ENCODE data around the gene ZNF316.

ZNF316 gene

GRCh38 chr7:6589829-6590644, 47.1 kb upstream of the ZNF316 start, which contains the start of gene INTS15:
INTS15 (plus strand) TSS chr7:6590021; CDS start chr7:6590284, 263 bp downstream.
- peak within 1 kb of the TSS; percentile 99 for H2AFZ ChIP-seq (ENCODE audit: low read length)
- H3K18ac ChIP-seq (ENCODE audit: low read length), result peak within 1 kb of the TSS; percentile 97
- H2BK12ac ChIP-seq (ENCODE audit: low read length), result no peak within 1 kb of the TSS
- peak within 1 kb of the TSS; percentile 98 for H3K9ac ChIP-seq (ENCODE audit: low read depth, low read length, poor library complexity)
- no CpG with 5 or more reads among the region's 107 CpGs for WGBS, 2 donors (ENCODE audit: extremely low coverage in 2 of 2, insufficient read length in 2 of 2, insufficient replicate concordance in 1 of 2)
- peak within 1 kb of the TSS; percentile 56 for H3K14ac ChIP-seq (ENCODE audit: low read length)
- no peak within 1 kb of the TSS for H4K8ac ChIP-seq (ENCODE audit: low read depth, low read length)
- peak within 1 kb of the TSS; percentile 83 for H3K27ac ChIP-seq (replicated peaks; ENCODE audit: low read length)
- H3K4ac ChIP-seq (ENCODE audit: low read length), result no peak within 1 kb of the TSS
- peak within 1 kb of the TSS; percentile 98 to 99 for H3K4me3 ChIP-seq (ENCODE audit: low read length in 2 of 2)
- H3K27me3 ChIP-seq (ENCODE audit: control insufficient read depth in 3 of 3, insufficient read depth in 3 of 3, low read depth in 1 of 3, low read length in 3 of 3), result peaks cover 0 to 4% (median 0%) of the 10 kb centered on the region in 3 experiments
- no peak within 1 kb of the TSS for H4K91ac ChIP-seq (ENCODE audit: low read depth, low read length, poor library complexity)
- H2BK15ac ChIP-seq (ENCODE audit: low read length), result peak within 1 kb of the TSS; percentile 75
- H3K23ac ChIP-seq (ENCODE audit: low read depth, low read length, poor library complexity), result peak within 1 kb of the TSS; percentile 99
- no peak within 1 kb of the TSS for H2BK120ac ChIP-seq (ENCODE audit: low read depth, low read length)
- no peaks in the 10 kb centered on the region for H3K9me3 ChIP-seq (replicated peaks in 1 of 2; ENCODE audit: control insufficient read depth in 2 of 2, insufficient read depth in 1 of 2, low read depth in 1 of 2, low read length in 2 of 2)
- H3K79me1 ChIP-seq (ENCODE audit: low read depth, low read length), result peaks cover 3% of the 10 kb centered on the region
- H2AK5ac ChIP-seq (ENCODE audit: low read depth, low read length), result peak within 1 kb of the TSS; percentile 37
- H3K4me2 ChIP-seq (ENCODE audit: insufficient read depth, low read length, poor library complexity, severe bottlenecking), result peak within 1 kb of the TSS; percentile 89
- H3K4me1 ChIP-seq (ENCODE audit: control insufficient read depth in 2 of 2, insufficient read depth in 1 of 2, low read depth in 1 of 2, low read length in 2 of 2), result peaks cover 3 to 6% of the 10 kb centered on the region in 2 donors
- DNase-seq (ENCODE audit: low spot score), result peak; percentile 83
- peaks cover 26 to 67% of the 10 kb centered on the region in 2 donors for H3K36me3 ChIP-seq (replicated peaks in 1 of 2; ENCODE audit: control insufficient read depth in 2 of 2, insufficient read depth in 2 of 2, low read length in 2 of 2)
- peak within 1 kb of the TSS; percentile 24 for H2BK5ac ChIP-seq (ENCODE audit: low read length)

- peaks cover 29 to 69% of the 10 kb centered on the region in 2 donors for H3K36me3 ChIP-seq (replicated peaks in 1 of 2; ENCODE audit: control insufficient read depth in 2 of 2, insufficient read depth in 2 of 2, low read length in 2 of 2)
Measured at GRCh38 chr7:6590645-6591110, 46.4 kb upstream of the ZNF316 start.

GRCh38 chr7:6600093-6600492, 37.0 kb upstream of the ZNF316 start:
- H2BK120ac ChIP-seq (ENCODE audit: low read depth, low read length), result no peak overlapping the region
- H4K8ac ChIP-seq (ENCODE audit: low read depth, low read length), result no peak overlapping the region
- H4K91ac ChIP-seq (ENCODE audit: low read depth, low read length, poor library complexity), result no peak overlapping the region
- no peak for DNase-seq (ENCODE audit: low spot score)
- H3K36me3 ChIP-seq (replicated peaks in 1 of 2; ENCODE audit: control insufficient read depth in 2 of 2, insufficient read depth in 2 of 2, low read length in 2 of 2), result peaks cover 46 to 93% of the 10 kb centered on the region in 2 donors
- no peaks in the 10 kb centered on the region for H3K27me3 ChIP-seq (ENCODE audit: control insufficient read depth in 3 of 3, insufficient read depth in 3 of 3, low read depth in 1 of 3, low read length in 3 of 3)
- H3K9ac ChIP-seq (ENCODE audit: low read depth, low read length, poor library complexity), result no peak overlapping the region
- H3K4me1 ChIP-seq (ENCODE audit: control insufficient read depth in 2 of 2, insufficient read depth in 1 of 2, low read depth in 1 of 2, low read length in 2 of 2), result no peaks in the 10 kb centered on the region
- H2AK5ac ChIP-seq (ENCODE audit: low read depth, low read length), result no peak overlapping the region
- no peaks in the 10 kb centered on the region for H3K9me3 ChIP-seq (replicated peaks in 1 of 2; ENCODE audit: control insufficient read depth in 2 of 2, insufficient read depth in 1 of 2, low read depth in 1 of 2, low read length in 2 of 2)
- H3K4ac ChIP-seq (ENCODE audit: low read length), result no peak overlapping the region
- H2BK15ac ChIP-seq (ENCODE audit: low read length), result no peak overlapping the region
- H3K4me2 ChIP-seq (ENCODE audit: insufficient read depth, low read length, poor library complexity, severe bottlenecking), result no peak overlapping the region
- no peak overlapping the region for H3K18ac ChIP-seq (ENCODE audit: low read length)
- no peak overlapping the region for H3K27ac ChIP-seq (replicated peaks; ENCODE audit: low read length)
- no peak overlapping the region for H3K14ac ChIP-seq (ENCODE audit: low read length)
- no peak overlapping the region for H3K4me3 ChIP-seq (ENCODE audit: low read length in 2 of 2)
- no CpG with 5 or more reads among the region's 15 CpGs for WGBS, 2 donors (ENCODE audit: extremely low coverage in 2 of 2, insufficient read length in 2 of 2, insufficient replicate concordance in 1 of 2)
- H2BK12ac ChIP-seq (ENCODE audit: low read length), result no peak overlapping the region
- H3K23ac ChIP-seq (ENCODE audit: low read depth, low read length, poor library complexity), result no peak overlapping the region
- peaks cover 2% of the 10 kb centered on the region for H3K79me1 ChIP-seq (ENCODE audit: low read depth, low read length)
- H2BK5ac ChIP-seq (ENCODE audit: low read length), result no peak overlapping the region
- no peak overlapping the region for H2AFZ ChIP-seq (ENCODE audit: low read length)

More at GRCh38 chr7:6590645-6591110, 46.4 kb upstream of the ZNF316 start:
- H3K4ac ChIP-seq (ENCODE audit: low read length), result no peak overlapping the region
- no peak overlapping the region for H2BK120ac ChIP-seq (ENCODE audit: low read depth, low read length)
- no peak overlapping the region for H3K27ac ChIP-seq (replicated peaks; ENCODE audit: low read length)
- no peak overlapping the region for H4K91ac ChIP-seq (ENCODE audit: low read depth, low read length, poor library complexity)
- H3K4me2 ChIP-seq (ENCODE audit: insufficient read depth, low read length, poor library complexity, severe bottlenecking), result peak overlapping the region; percentile 89
- H3K14ac ChIP-seq (ENCODE audit: low read length), result no peak overlapping the region
- H2BK12ac ChIP-seq (ENCODE audit: low read length), result no peak overlapping the region
- H3K4me1 ChIP-seq (ENCODE audit: control insufficient read depth in 2 of 2, insufficient read depth in 1 of 2, low read depth in 1 of 2, low read length in 2 of 2), result peaks cover 3 to 6% of the 10 kb centered on the region in 2 donors
- peak overlapping the region; percentile 98 to 99 for H3K4me3 ChIP-seq (ENCODE audit: low read length in 2 of 2)
- no CpG with 5 or more reads among the region's 10 CpGs for WGBS, 2 donors (ENCODE audit: extremely low coverage in 2 of 2, insufficient read length in 2 of 2, insufficient replicate concordance in 1 of 2)
- H3K23ac ChIP-seq (ENCODE audit: low read depth, low read length, poor library complexity), result no peak overlapping the region
- H3K27me3 ChIP-seq (ENCODE audit: control insufficient read depth in 3 of 3, insufficient read depth in 3 of 3, low read depth in 1 of 3, low read length in 3 of 3), result peaks cover 0 to 4% (median 0%) of the 10 kb centered on the region in 3 experiments
- no peak overlapping the region for H2AK5ac ChIP-seq (ENCODE audit: low read depth, low read length)
- H4K8ac ChIP-seq (ENCODE audit: low read depth, low read length), result no peak overlapping the region
- peak overlapping the region; percentile 98 for H3K9ac ChIP-seq (ENCODE audit: low read depth, low read length, poor library complexity)
- H2AFZ ChIP-seq (ENCODE audit: low read length), result peak overlapping the region; percentile 99
- H3K9me3 ChIP-seq (replicated peaks in 1 of 2; ENCODE audit: control insufficient read depth in 2 of 2, insufficient read depth in 1 of 2, low read depth in 1 of 2, low read length in 2 of 2), result no peaks in the 10 kb centered on the region
- H2BK15ac ChIP-seq (ENCODE audit: low read length), result no peak overlapping the region
- H3K79me1 ChIP-seq (ENCODE audit: low read depth, low read length), result peaks cover 3% of the 10 kb centered on the region
- no peak overlapping the region for H2BK5ac ChIP-seq (ENCODE audit: low read length)
- DNase-seq (ENCODE audit: low spot score), result no peak
- H3K18ac ChIP-seq (ENCODE audit: low read length), result peak overlapping the region; percentile 97

DNA sequence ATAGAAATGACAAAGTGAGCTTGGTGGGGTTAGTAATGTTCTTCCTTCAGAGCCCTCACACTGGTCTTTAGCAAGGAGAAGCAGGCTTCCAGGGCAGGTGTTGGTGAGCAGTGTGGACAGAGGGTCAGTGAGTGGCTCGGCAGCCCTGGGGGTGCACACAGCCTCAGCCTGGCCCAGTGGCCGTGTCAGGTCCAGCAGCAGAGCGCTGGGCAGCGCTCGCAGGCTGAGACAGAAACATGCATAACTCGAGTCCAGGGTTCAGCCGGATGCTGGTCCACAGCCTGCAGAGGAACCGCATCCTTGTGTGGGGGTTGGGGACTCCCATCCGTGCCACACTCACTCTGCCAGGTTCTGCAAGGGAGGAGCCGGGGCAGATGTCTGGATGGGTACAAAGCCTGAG, 32.7 kb upstream of the ZNF316 start:
- Histone ChIP-seq H3K27me3 (ENCODE audit: control insufficient read depth in 3 of 3, insufficient read depth in 3 of 3, low read depth in 1 of 3, low read length in 3 of 3) (no peaks in the 10 kb centered on the region), H3K36me3 (replicated peaks in 1 of 2; ENCODE audit: control insufficient read depth in 2 of 2, insufficient read depth in 2 of 2, low read length in 2 of 2) (peaks cover 21 to 85% of the 10 kb centered on the region in 2 donors), H3K9me3 (replicated peaks in 1 of 2; ENCODE audit: control insufficient read depth in 2 of 2, insufficient read depth in 1 of 2, low read depth in 1 of 2, low read length in 2 of 2) (no peaks in the 10 kb centered on the region), H3K27ac (replicated peaks; ENCODE audit: low read length) (no peak overlapping the region), H3K14ac (ENCODE audit: low read length) (no peak overlapping the region), H2BK12ac (ENCODE audit: low read length) (no peak overlapping the region), H2BK120ac (ENCODE audit: low read depth, low read length) (no peak overlapping the region), H2BK15ac (ENCODE audit: low read length) (no peak overlapping the region), H3K4me3 (ENCODE audit: low read length in 2 of 2) (no peak overlapping the region), H3K9ac (ENCODE audit: low read depth, low read length, poor library complexity) (peak overlapping the region; percentile 32), H3K23ac (ENCODE audit: low read depth, low read length, poor library complexity) (peak overlapping the region; percentile 20), H2AK5ac (ENCODE audit: low read depth, low read length) (no peak overlapping the region), H3K79me1 (ENCODE audit: low read depth, low read length) (no peaks in the 10 kb centered on the region), H3K18ac (ENCODE audit: low read length) (no peak overlapping the region), H3K4me1 (ENCODE audit: control insufficient read depth in 2 of 2, insufficient read depth in 1 of 2, low read depth in 1 of 2, low read length in 2 of 2) (no peaks in the 10 kb centered on the region), H4K8ac (ENCODE audit: low read depth, low read length) (no peak overlapping the region), H3K4me2 (ENCODE audit: insufficient read depth, low read length, poor library complexity, severe bottlenecking) (no peak overlapping the region), H2BK5ac (ENCODE audit: low read length) (no peak overlapping the region), H3K4ac (ENCODE audit: low read length) (no peak overlapping the region), H2AFZ (ENCODE audit: low read length) (no peak overlapping the region), H4K91ac (ENCODE audit: low read depth, low read length, poor library complexity) (no peak overlapping the region)
- no peak for DNase-seq (ENCODE audit: low spot score)
- WGBS, 2 donors (ENCODE audit: extremely low coverage in 2 of 2, insufficient read length in 2 of 2, insufficient replicate concordance in 1 of 2), result no CpG with 5 or more reads among the region's 10 CpGs

Measured in neuronal stem cell (in vitro differentiated cells).